H9 (cell line): ENCODE results near the gene DDA1. TPM values are rescaled to one million over a fixed set of nuclear protein-coding genes. Genes with fewer than 3 reads are reported as not detected.
A peak's percentile ranks its signal among the peaks of the same experiment; 100 is the strongest.

Source experiments
- DNase-seq: peaks from one replicate; pipeline ENCODE4 v3.0.0-alpha.2; 2017
- H2AFZ ChIP-seq: one replicate; pipeline ENCODE4 v1.6.1; 2013; ENCODE audit warnings: mild to moderate bottlenecking, low read length, control low read depth, moderate library complexity
- H2AK5ac ChIP-seq: 2 replicates; pipeline ENCODE4 v1.6.1; 2013; ENCODE audit warnings: low read length, control low read depth, mixed read lengths; ENCODE audit not compliant: insufficient read length
- H2BK120ac ChIP-seq: one replicate; pipeline ENCODE4 v1.6.1; 2013; ENCODE audit warnings: low read depth, mild to moderate bottlenecking, low read length, control low read depth, inconsistent platforms; ENCODE audit not compliant: poor library complexity, severe bottlenecking
- H2BK12ac ChIP-seq: 2 replicates; pipeline ENCODE4 v1.6.1; 2013; ENCODE audit warnings: low read length, control low read depth, mixed read lengths, low read depth; ENCODE audit not compliant: insufficient read length
- H2BK15ac ChIP-seq: 2 replicates; pipeline ENCODE4 v1.6.1; 2013; ENCODE audit warnings: low read depth, low read length, control low read depth
- H2BK20ac ChIP-seq: one replicate; pipeline ENCODE4 v1.6.1; 2013; ENCODE audit warnings: low read depth, mild to moderate bottlenecking, low read length, control low read depth, inconsistent platforms; ENCODE audit not compliant: poor library complexity, severe bottlenecking
- H2BK5ac ChIP-seq: 2 replicates; pipeline ENCODE4 v1.6.1; 2013; ENCODE audit warnings: low read length, control low read depth, mixed read lengths; ENCODE audit not compliant: insufficient read length
- H3K14ac ChIP-seq: 2 replicates; pipeline ENCODE4 v1.6.1; 2013; ENCODE audit warnings: low read length, control low read depth; ENCODE audit not compliant: insufficient read depth
- H3K18ac ChIP-seq: 2 replicates; pipeline ENCODE4 v1.6.1; 2013; ENCODE audit warnings: low read depth, mild to moderate bottlenecking, mixed read lengths, low read length, control low read depth; ENCODE audit not compliant: insufficient read length
- H3K23ac ChIP-seq: 2 replicates; pipeline ENCODE4 v1.6.1; 2013; ENCODE audit warnings: low read length, control low read depth, mixed read lengths, low read depth; ENCODE audit not compliant: insufficient read length
- H3K23me2 ChIP-seq: 2 replicates; pipeline ENCODE4 v1.6.1; 2013; ENCODE audit warnings: low read depth, mild to moderate bottlenecking, mixed read lengths, low read length, control low read depth; ENCODE audit not compliant: insufficient read length, poor library complexity, severe bottlenecking
- H3K27ac ChIP-seq: 2 replicates; pipeline ENCODE4 v1.5.1; 2013; ENCODE audit warnings: low read length, control low read depth, mixed read lengths, low read depth; ENCODE audit not compliant: insufficient read length
- H3K27me3 ChIP-seq: 2 replicates; pipeline ENCODE4 v1.6.1; 2013; ENCODE audit warnings: low read length, control low read depth, inconsistent platforms; ENCODE audit not compliant: insufficient read depth
- H3K4ac ChIP-seq: 2 replicates; pipeline ENCODE4 v1.6.1; 2013; ENCODE audit warnings: low read depth, mild to moderate bottlenecking, control low read depth, inconsistent platforms, low read length, moderate library complexity
- H3K4me1 ChIP-seq: 2 replicates; pipeline ENCODE4 v1.6.1; 2013; ENCODE audit warnings: low read length, control low read depth, inconsistent platforms; ENCODE audit not compliant: insufficient read depth
- H3K4me2 ChIP-seq: 2 replicates; pipeline ENCODE4 v1.6.1; 2013; ENCODE audit warnings: low read length, control low read depth, mixed read lengths; ENCODE audit not compliant: insufficient read length, insufficient read depth
- H3K56ac ChIP-seq: 2 replicates; pipeline ENCODE4 v1.6.1; 2013; ENCODE audit warnings: low read depth, mild to moderate bottlenecking, mixed read lengths, low read length, control low read depth; ENCODE audit not compliant: insufficient read length
- H3K79me1 ChIP-seq: 2 replicates; pipeline ENCODE4 v1.6.1; 2013; ENCODE audit warnings: low read depth, mild to moderate bottlenecking, moderate library complexity, low read length, control low read depth, inconsistent platforms; ENCODE audit not compliant: insufficient read depth, poor library complexity, severe bottlenecking
- H3K79me2 ChIP-seq: 2 replicates; pipeline ENCODE4 v1.6.1; 2013; ENCODE audit warnings: low read length, control low read depth, inconsistent platforms; ENCODE audit not compliant: insufficient read depth
- H3K9ac ChIP-seq: 2 replicates; pipeline ENCODE4 v1.6.1; 2013; ENCODE audit warnings: low read length, control low read depth, mixed read lengths; ENCODE audit not compliant: insufficient read length; ENCODE audit errors: extremely low read depth
- H3K9me3 ChIP-seq: one replicate; pipeline ENCODE4 v1.6.1; 2013; ENCODE audit warnings: low read depth, low read length, inconsistent platforms; ENCODE audit not compliant: control insufficient read depth
- H3T11ph ChIP-seq: one replicate; pipeline ENCODE4 v1.6.1; 2013; ENCODE audit warnings: mild to moderate bottlenecking, low read length, control low read depth, inconsistent platforms
- H4K20me1 ChIP-seq: one replicate; pipeline ENCODE4 v1.6.1; 2013; ENCODE audit not compliant: control insufficient read depth, insufficient read length, insufficient read depth
- H4K5ac ChIP-seq: 2 replicates; pipeline ENCODE4 v1.6.1; 2013; ENCODE audit warnings: low read depth, mild to moderate bottlenecking, mixed read lengths, low read length, control low read depth; ENCODE audit not compliant: insufficient read length
- H4K8ac ChIP-seq: replicated peaks from 2 replicates; pipeline ENCODE4 v1.6.1; 2013; ENCODE audit warnings: low read length, control low read depth, mixed read lengths, low read depth; ENCODE audit not compliant: insufficient read length
- H4K91ac ChIP-seq: 2 replicates; pipeline ENCODE4 v1.6.1; 2013; ENCODE audit warnings: low read depth, mild to moderate bottlenecking, moderate library complexity, mixed read lengths, low read length, control low read depth; ENCODE audit not compliant: insufficient read length
- H3K27ac Mint-ChIP-seq, 3 experiments: 2 replicates in 2 of 3; 3 replicates in 1 of 3; pipeline ENCODE4 v1.8.0; 2020 to 2021; ENCODE audit warnings: mixed read lengths in 3 of 3, mild to moderate bottlenecking in 1 of 3, moderate library complexity in 1 of 3
- H3K27me3 Mint-ChIP-seq: 2 replicates; pipeline ENCODE4 v1.8.0; 2021; ENCODE audit warnings: low read depth, mild to moderate bottlenecking, moderate library complexity, mixed read lengths
- H3K36me3 Mint-ChIP-seq, 3 experiments: 2 replicates in 2 of 3; 3 replicates in 1 of 3; pipeline ENCODE4 v1.8.0; 2020 to 2021; ENCODE audit warnings: low read depth in 3 of 3, mixed read lengths in 3 of 3; ENCODE audit not compliant: insufficient read depth in 1 of 3
- H3K4me1 Mint-ChIP-seq, 2 experiments: 2 replicates each; pipeline ENCODE4 v1.8.0; 2020; ENCODE audit warnings: mixed read lengths in 2 of 2
- H3K4me3 Mint-ChIP-seq, 2 experiments: 2 replicates in 1 of 2; 3 replicates in 1 of 2; pipeline ENCODE4 v1.8.0; 2020 to 2021; ENCODE audit warnings: mild to moderate bottlenecking in 2 of 2, mixed read lengths in 2 of 2, moderate library complexity in 1 of 2
- H3K9me3 Mint-ChIP-seq, 2 experiments: 2 replicates in 1 of 2; 3 replicates in 1 of 2; pipeline ENCODE4 v1.8.0; 2020; ENCODE audit warnings: mild to moderate bottlenecking in 2 of 2, mixed read lengths in 2 of 2, moderate library complexity in 1 of 2
- CTCF ChIP-seq: fragments of 200-600 bp; sonication (generic); conservative IDR thresholded peaks from 3 replicates; pipeline ENCODE4 v1.8.0; 2021; ENCODE audit warnings: antibody characterized with exemption, mild to moderate bottlenecking
- WGBS: extraction: QIAGEN DNeasy Blood & Tissue Kit; methylation state at CpG from one replicate; pipeline ENCODE4 v1.1.7; 2013; ENCODE audit warnings: missing lambda C conversion rate, low lambda C conversion rate, mixed read lengths; ENCODE audit not compliant: insufficient read length; ENCODE audit errors: extremely low coverage; 5-methylcytosine and 5-hydroxymethylcytosine counted together
- total RNA-seq: library from RNA; stranded (reverse); gene quantifications from 2 replicates; pipeline ENCODE4 v1.2.1, GENCODE V29; 2021

DDA1 gene
- total RNA-seq, 1 experiment from 2014 or later, result 45.7 TPM

- no peak within 1 kb of the TSS for H3K56ac ChIP-seq
- no peak within 1 kb of the TSS for H4K5ac ChIP-seq
- Mint-ChIP-seq H3K36me3 (peaks cover 11 to 26% (median 25%) of the 10 kb centered on the region in 3 experiments), H3K27me3 (peaks cover 1% of the 10 kb centered on the region), H3K9me3 (no peaks in the 10 kb centered on the region; a peak in 1 of 5 replicates), H3K4me3 (peak within 1 kb of the TSS; percentile 94 to 96), H3K27ac (peak within 1 kb of the TSS; percentile 93 to 97 (median 96)), H3K4me1 (peaks cover 15 to 27% of the 10 kb centered on the region in 2 experiments)
- H2BK15ac ChIP-seq, result no peak within 1 kb of the TSS
- no peak for TF ChIP-seq CTCF
- no peak within 1 kb of the TSS for H3K27ac ChIP-seq
- peaks cover 10% of the 10 kb centered on the region for H3K79me1 ChIP-seq
- DNase-seq, result peak; percentile 99
- no peak within 1 kb of the TSS for H3K23ac ChIP-seq
- H3K23me2 ChIP-seq, result peaks cover 5% of the 10 kb centered on the region
- peak within 1 kb of the TSS; percentile 51; the same call in 1 of the 2 replicates for H3K14ac ChIP-seq
- peak within 1 kb of the TSS; percentile 94 for H3K9ac ChIP-seq
- no peak within 1 kb of the TSS for H2AFZ ChIP-seq
- no peaks in the 10 kb centered on the region for H3K79me2 ChIP-seq
- no peak within 1 kb of the TSS for H4K91ac ChIP-seq
- no peak within 1 kb of the TSS for H2BK12ac ChIP-seq
- H3K9me3 ChIP-seq, result no peaks in the 10 kb centered on the region
- H3K18ac ChIP-seq, result peak within 1 kb of the TSS; percentile 54
- no peak within 1 kb of the TSS for H2AK5ac ChIP-seq
- H3K27me3 ChIP-seq, result no peaks in the 10 kb centered on the region
- no CpG with 5 or more reads among the region's 27 CpGs for WGBS
- no peak within 1 kb of the TSS for H3K4ac ChIP-seq
- peaks cover 4% of the 10 kb centered on the region; the same call in 1 of the 2 replicates for H3K4me1 ChIP-seq
- H2BK20ac ChIP-seq, result no peak within 1 kb of the TSS
- H2BK5ac ChIP-seq, result peak within 1 kb of the TSS; percentile 68
- peak within 1 kb of the TSS; percentile 93 for H3K4me2 ChIP-seq
- H4K8ac ChIP-seq, result no peak within 1 kb of the TSS
- H3T11ph ChIP-seq, result no peak within 1 kb of the TSS
- H4K20me1 ChIP-seq, result no peaks in the 10 kb centered on the region
- H2BK120ac ChIP-seq, result no peak within 1 kb of the TSS
Measured at GRCh38 chr19:17266975-17267788, 42.2 kb upstream of the DDA1 start, which contains the start of gene BABAM1. TSS of gene BABAM1 (plus strand) at chr19:17267443. CDS start at chr19:17268807, 1,364 bp downstream.
